HCT116 (cell line): Measurements from ENCODE around the gene GARIN3.

ENCODE experiments used
- CTCF ChIP-seq, 3 experiments: fragments of 200-600 bp in 1 of 3; sonication (generic) in 1 of 3; IDR thresholded peaks in 2 of 3; conservative IDR thresholded peaks in 1 of 3; 2 replicates each; pipeline ENCODE4 v1.5.1; 2012 to 2017; ENCODE audit warnings: low read depth in 2 of 3, low read length in 2 of 3, antibody characterized with exemption in 1 of 3, borderline replicate concordance in 1 of 3, control low read depth in 1 of 3, mild to moderate bottlenecking in 1 of 3, mixed read lengths in 1 of 3, mixed run types in 1 of 3, moderate library complexity in 1 of 3; ENCODE audit not compliant: insufficient read depth in 1 of 3
- EZH2 ChIP-seq: fragments of 200-600 bp; sonication (generic); IDR thresholded peaks from 2 replicates; pipeline ENCODE4 v1.6.1; 2017; ENCODE audit warnings: antibody characterized with exemption, mixed run types
- MAX ChIP-seq: IDR thresholded peaks from 2 replicates; pipeline ENCODE4 v1.6.1; 2012
- POLR2A ChIP-seq: IDR thresholded peaks from 2 replicates; pipeline ENCODE4 v1.7.0; 2011; ENCODE audit warnings: borderline replicate concordance; ENCODE audit not compliant: insufficient read depth, insufficient read length; ENCODE audit errors: extremely low read depth
- POLR2AphosphoS5 ChIP-seq: IDR thresholded peaks from 2 replicates; pipeline ENCODE4 v1.6.1; 2011; ENCODE audit warnings: mild to moderate bottlenecking, low read depth, low read length, moderate library complexity
- RAD21 ChIP-seq: IDR thresholded peaks from 2 replicates; pipeline ENCODE4 v1.6.1; 2012; ENCODE audit warnings: low read depth, mild to moderate bottlenecking
- REST ChIP-seq: IDR thresholded peaks from 2 replicates; pipeline ENCODE4 v1.6.1; 2012; ENCODE audit warnings: low read depth
- SIN3A ChIP-seq: IDR thresholded peaks from 2 replicates; pipeline ENCODE4 v1.6.1; 2012; ENCODE audit warnings: low read depth
- SP1 ChIP-seq: IDR thresholded peaks from 2 replicates; pipeline ENCODE4 v1.6.1; 2012; ENCODE audit warnings: low read depth
- TCF7L2 ChIP-seq: IDR thresholded peaks from 2 replicates; pipeline ENCODE4 v1.7.0; 2011; ENCODE audit warnings: borderline replicate concordance, inconsistent platforms; ENCODE audit not compliant: insufficient read depth, insufficient read length; ENCODE audit errors: extremely low read depth
- ZBTB33 ChIP-seq: IDR thresholded peaks from 2 replicates; pipeline ENCODE4 v1.6.1; 2011; ENCODE audit warnings: mild to moderate bottlenecking, low read length, moderate library complexity; ENCODE audit not compliant: insufficient replicate concordance; ENCODE audit errors: extremely low read depth
- ZFX ChIP-seq: fragments of 450-650 bp; IDR thresholded peaks from 2 replicates; pipeline ENCODE4 v1.6.1; 2017
- ZNF274 ChIP-seq: fragments of 200-500 bp; sonication (Bioruptor generic); IDR thresholded peaks from 2 replicates; pipeline ENCODE4 v1.6.1; 2014; ENCODE audit warnings: mild to moderate bottlenecking, low read depth, low read length, inconsistent platforms

GRCh38 chr5:157204765-157205164 lies 38.7 kb upstream of the GARIN3 start:
- TF ChIP-seq CTCF (IDR thresholded peaks at IDR 0.05 in 2 of 3, conservative IDR thresholded peaks at IDR 0.05 in 1 of 3; ENCODE audit: borderline replicate concordance in 1 of 3, insufficient read depth in 1 of 3, low read depth in 2 of 3, low read length in 2 of 3): no peak
- TF ChIP-seq POLR2A: no peak
- no peak for TF ChIP-seq POLR2AphosphoS5
- no peak for TF ChIP-seq EZH2
- TF ChIP-seq SIN3A: no peak
- no peak for TF ChIP-seq TCF7L2
- TF ChIP-seq SP1: no peak
- TF ChIP-seq REST: no peak
- TF ChIP-seq ZBTB33: no peak
- TF ChIP-seq MAX: no peak
- TF ChIP-seq RAD21: no peak
- no peak for TF ChIP-seq ZNF274
- no peak for TF ChIP-seq ZFX
